CD4-positive, alpha-beta T cell treated with Interferon alpha-2 for 1 hour (primary cell): ENCODE measurements around the gene GPR32.

Experiments
- DNase-seq, 2 donors: peaks; one replicate each; pipeline ENCODE4 v3.0.0-alpha.2; 2020 to 2022

Gene GPR32

DNA sequence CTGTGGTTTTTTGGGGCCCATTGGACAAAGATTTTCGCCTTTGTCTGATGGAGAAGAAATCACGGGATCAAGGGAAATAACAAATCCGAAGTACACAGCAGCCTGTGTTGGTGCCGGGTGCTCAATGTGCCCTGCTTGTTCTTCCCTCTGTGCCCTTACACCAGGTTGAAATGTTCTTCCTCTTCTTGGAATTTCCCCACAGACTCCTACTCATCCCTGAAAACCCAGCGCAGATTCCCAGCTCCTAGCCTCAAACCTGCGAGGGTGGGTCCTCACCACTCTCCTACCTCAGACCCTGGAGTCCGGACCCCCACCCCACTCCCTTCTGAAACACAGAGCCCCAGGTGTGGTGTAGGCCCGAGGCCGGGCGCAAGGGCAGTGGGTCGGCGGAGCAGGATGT, 15.1 kb downstream of the GPR32 start:
- no peak for DNase-seq

DNA sequence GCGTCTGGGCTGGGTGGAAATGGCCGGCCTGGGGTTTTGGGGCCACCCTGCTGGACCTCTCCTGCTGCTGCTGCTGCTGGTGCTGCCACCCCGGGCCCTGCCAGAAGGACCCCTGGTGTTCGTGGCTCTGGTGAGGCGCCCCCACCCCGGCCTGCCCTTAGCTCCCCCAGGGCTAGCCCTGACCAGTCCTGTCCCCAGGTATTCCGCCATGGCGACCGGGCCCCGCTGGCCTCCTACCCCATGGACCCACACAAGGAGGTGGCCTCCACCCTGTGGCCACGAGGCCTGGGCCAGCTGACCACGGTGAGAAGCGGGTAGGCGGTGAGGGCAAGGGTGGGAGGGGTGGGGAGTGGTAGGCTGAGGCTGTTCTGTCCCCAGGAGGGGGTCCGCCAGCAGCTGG, 20.1 kb downstream of the GPR32 start, which contains the start of gene ACP4:
Gene ACP4, plus strand, starts transcription at position 20 of the 400 bp plus-strand sequence. Its CDS starts 0 bp downstream, at position 20.
- DNase-seq = no peak

DNA sequence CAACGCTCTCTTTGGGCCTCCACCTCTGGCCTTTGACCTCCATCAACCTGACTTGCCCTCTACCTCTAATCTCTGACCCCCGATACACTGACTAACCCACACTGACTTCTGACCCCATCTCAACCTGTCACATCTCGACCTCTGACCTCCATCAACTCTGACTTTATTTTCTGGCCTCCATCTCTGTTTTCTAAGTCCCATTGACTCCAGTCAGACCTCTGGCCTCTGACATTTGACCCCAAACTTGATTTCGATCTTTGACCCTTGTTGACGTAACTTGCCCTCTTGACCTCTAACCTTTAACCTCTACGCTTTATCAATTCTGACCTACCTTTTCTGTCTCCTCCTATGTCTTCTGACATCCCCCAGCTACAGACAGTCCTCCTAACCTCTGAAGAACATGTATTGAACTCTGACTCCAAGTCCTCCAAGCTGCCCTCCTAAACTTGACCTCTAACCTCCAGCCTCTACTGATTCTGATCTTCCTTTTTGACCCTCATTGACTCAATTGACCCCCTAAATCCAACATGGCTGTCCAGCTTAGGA, 20.7 kb downstream of the GPR32 start:
- DNase-seq = no peak

DNA sequence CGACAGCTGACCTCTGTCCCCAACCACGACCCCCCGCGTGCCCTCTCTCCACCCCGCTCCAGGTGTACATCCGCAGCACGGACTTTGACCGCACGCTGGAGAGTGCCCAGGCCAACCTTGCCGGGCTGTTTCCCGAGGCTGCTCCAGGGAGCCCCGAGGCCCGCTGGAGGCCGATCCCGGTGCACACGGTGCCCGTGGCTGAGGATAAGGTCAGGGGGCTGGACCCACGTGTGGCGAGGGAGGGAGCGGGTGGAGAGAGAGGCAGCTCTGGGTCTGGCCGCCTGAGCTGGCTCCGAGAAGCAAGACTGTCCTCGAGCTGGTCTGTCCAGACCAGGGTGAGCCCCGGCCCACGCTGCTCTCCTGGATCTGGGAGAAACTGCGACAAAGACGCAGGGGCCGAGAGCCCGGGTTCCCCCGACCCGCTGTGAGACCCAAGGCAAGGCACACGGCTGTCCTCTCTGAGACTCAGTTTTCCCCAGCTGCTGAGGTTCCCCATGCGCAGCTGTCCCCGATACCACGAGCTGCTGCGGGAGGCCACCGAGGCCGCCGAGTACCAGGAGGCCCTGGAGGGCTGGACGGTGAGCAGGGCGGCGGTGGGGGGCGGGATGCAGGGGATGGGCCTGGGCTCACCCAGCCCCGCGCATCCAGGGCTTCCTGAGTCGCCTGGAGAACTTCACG, 21.5 kb downstream of the GPR32 start:
- no peak for DNase-seq

DNA sequence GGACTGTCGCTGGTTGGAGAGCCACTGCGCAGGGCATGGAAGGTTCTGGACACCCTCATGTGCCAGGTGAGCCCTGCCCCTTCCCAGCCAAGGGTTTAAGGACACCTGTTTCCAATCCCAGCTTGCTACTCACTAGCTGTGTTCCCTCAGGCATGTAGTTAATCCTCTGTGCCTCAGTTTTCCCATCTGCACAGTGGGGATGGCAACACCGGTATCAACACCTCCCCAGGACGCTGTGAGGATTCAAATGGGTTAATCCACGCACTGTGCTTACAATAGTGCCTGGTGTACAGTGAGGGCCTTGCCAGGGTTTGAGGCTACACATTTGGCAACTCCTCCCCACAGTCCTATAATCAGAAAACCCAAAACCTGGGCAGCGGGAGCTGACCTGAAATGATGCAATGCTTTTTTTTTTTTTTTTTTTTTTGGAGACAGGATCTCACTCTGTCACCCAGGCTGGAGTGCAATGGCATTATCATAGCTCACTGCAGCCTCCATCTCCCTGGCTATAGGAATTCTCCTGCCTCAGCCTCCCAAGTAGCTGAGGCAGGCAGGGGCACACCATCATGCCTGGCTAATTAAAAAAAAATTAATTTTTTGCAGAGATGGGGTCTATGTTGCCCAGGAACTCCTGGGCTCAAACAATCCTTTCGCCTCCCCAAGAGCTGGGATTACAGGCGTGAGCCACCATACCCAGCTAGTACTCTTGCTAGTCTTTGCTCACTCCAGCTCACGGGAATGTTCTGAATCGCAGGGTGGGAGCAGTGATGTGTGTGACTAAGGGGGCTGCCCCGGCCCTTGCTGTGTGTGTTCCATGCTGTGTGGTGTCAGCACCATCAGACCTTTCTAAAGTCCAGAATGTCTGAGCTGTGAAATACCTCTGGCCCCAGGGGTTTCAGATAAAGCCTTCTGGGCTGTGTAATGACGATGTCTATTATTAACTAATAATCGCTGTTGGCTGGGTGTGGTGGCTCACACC, 22.3 kb downstream of the GPR32 start:
- no peak for DNase-seq

DNA sequence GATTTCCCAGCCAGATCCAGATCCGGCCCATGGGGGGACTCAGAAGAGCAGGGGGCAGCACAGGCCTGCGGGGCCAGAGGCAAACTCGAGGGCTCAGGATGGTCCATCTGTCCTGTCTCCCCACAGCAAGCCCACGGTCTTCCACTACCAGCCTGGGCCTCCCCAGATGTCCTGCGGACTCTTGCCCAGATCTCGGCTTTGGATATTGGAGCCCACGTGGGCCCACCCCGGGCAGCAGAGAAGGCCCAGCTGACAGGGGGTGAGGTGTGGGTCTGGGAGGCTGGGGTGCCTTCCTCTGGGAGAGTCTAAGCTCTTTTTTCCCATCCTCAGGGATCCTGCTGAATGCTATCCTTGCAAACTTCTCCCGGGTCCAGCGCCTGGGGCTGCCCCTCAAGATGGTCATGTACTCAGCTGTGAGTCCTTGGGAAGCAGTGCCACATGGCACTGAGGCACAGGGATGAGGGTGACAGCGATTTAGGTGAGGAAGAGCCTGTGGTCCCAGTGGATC, 23.3 kb downstream of the GPR32 start:
- DNase-seq = no peak

DNA sequence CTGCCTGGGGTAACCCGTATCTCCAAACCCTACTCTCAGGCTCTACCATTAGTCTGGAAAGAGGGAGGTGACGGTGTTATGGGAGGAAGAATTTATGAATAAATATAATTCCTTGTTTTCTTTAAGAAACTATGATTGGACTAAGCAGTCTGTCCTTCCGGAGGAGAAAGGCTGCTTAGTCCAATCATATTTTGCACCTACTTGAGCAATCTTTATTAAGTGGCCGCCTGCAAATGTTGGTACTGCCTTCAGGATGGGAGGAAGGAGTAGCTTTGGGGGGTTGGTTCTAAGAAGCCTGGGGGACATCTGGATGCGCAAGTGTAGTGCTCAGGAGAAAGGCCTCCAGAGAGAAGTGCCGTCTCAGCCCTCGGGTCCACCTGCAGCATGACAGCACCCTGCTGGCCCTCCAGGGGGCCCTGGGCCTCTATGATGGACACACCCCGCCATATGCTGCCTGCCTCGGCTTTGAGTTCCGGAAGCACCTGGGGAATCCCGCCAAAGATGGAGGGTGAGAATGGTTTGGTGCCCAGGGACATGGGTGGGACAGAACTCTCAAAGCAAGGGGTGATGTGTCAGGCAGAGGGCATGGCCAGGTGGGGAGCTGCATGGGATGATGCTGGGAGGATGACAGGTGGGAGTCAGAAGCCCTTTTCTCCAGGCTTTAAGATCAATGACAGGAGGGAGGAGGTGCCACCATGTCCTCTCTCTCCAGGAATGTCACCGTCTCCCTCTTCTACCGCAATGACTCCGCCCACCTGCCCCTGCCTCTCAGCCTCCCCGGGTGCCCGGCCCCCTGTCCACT, 24.0 kb downstream of the GPR32 start:
- DNase-seq = no peak

DNA sequence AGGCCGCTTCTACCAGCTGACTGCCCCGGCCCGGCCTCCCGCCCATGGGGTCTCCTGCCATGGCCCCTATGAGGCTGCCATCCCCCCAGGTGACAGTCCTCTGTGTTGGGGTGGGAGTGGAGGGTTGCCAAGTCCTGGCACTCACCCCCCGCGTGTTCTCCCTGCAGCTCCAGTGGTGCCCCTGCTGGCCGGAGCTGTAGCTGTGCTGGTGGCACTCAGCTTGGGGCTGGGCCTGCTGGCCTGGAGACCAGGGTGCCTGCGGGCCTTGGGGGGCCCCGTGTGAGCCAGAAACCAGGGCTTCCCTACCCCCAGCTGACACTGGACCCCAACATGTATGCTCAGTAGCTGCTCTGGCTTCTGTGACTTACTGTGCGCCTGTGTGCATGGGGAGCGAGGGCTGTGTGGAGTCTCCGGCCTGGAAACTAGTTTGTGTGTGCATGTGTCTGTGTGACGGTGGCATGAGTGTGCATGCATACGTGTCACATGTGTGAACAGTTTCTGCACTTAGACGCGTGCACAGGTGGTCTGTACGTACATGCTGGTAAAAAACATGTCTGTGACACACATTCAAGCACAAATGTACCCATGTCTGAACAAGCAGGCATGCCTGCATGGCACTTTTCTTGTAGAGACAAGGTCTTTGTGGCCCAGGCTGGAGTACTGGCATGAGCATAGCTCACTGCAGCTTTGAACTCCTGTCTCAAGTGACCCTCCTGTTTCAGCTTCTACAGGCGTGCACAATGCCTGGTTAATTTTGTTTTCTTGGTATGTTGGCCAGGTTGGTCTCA, 24.8 kb downstream of the GPR32 start:
- no peak for DNase-seq

DNA sequence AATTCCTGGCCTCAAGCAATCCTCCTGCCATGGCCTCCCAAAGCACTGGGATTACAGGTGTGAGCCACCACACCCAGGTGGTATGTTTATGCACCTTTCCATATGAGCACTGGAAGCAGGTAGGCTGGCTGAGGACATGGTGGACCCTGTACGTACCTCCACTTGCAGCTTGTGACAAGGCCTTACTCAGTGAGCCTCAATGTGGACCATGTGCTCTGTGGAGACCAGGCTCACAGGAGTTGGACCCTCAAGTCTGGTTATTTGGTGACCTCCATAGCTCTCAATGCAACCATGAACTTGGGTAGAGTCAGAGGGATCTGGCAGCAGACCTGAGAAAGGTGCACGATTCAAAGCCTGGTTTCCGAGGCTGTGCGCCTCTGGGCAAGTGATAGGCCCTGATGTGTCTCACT, 25.4 kb downstream of the GPR32 start:
- no peak for DNase-seq

DNA sequence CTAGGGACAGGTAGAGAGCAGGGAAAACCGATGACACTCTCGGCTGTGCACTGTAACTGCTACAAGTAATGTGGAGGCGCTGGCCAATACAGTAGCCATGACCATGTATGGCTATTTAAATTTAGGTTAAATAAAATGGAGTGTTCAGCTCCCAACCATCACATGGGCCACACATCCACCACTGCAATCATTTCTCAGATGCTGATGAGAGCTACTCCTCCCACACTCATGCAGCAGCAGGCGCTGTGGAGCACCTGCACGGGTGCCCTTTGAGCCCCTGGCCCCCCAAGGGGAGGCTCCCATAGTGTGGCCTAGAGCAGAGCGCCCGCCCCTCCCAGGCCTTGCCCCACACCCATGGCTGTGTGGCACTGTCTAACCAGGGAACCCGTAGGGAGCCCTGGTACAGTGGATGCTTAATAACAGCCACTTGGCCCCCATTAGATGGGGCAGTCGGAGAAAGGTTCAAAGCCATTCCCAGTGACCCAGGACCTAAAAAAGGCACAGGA, 25.9 kb downstream of the GPR32 start:
- DNase-seq = no peak

DNA sequence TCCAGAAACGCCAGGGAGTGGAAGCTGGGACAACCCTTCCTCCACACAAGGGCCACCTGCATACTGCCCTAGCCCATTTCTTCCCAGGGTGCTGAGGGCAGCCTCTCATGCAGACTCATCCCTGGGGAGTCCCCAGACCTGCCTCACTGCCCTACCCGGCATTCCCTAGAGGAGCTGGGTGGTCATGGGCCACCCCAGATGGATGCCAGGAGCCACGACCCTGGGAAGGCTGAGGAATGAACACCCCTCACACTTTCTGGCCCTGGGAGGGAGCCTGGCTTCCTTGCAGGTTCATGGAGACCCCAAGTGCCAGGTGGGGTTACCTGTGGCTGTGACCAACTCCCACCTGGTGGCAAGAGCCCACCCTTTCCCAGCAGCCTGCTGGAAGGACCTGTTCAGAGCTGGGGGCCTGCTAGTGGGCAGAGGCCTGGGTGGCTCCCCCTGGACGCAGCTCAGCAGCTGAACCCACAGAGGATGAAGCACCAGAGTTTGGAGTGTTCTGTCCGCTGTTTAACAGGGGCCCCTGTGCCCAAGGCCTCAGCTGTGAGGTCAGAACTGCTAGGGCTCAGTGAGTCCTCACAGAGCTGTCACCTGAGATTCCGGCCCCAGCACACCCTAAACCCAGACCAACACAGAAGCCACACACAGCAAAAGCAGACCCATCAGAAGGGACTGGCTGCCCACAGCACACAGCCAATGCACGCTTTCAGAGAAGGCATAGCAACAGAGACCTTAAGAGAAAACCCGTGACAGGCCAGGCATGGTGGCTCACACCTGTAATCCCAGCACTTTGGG, 26.6 kb downstream of the GPR32 start:
- no peak for DNase-seq

DNA sequence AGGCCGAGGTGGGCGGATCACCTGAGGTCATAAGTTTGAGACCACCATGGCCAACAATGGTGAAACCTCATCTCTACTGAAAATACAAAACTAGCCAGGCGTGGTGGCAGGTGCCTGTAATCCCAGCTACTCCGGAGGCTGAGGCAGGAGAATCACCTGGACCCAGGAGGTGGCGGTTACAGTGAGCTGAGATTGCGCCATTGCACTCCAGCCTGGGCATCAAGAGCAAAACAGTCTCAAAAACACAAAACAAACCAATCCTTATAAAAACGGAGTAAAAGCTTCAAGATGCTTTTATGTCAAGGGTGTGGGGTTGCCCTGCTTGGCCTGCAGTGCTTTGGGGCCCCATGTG, 27.1 kb downstream of the GPR32 start:
- no peak for DNase-seq

DNA sequence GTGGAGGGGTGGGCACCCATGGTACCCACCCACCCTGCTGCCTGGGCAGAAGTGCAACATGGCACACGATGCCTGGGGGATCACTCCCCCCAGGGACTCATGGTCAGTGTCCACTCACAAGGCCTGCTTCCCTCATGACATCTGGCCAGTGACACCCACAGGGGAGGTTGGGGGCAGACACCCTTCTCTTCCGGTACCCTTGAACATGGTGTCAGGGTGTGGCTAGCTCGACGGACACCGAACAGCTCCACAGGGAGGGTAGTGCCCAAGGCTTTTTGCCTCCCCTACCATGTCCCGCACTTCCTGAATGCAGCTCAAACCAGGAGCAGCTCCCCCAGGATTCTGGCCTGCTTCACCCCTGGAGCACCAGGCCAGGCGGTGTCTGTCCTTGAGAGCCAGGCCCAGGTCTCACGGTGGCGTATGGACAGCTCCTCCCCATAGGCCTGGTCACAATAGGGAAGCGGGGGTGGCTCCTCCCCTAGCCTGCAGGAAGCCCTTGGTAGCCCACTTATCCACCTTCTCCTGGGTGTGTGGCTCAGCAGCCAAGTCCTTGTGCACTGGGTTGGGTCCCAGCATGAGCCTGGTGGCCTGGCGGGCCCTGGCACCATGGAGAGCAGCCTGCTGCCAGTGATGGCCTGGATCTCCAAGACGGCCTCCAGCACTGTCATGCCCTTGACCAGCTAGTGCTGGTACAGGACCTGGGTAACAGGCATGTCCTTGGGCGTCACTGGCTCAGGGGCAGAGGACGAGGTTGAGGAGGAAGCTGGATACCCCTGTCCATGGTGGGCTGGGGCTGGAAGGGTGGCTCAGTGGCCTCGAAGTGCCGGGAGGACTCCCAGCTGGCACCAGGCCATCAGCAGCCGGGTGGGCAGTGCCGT, 27.8 kb downstream of the GPR32 start:
- no peak for DNase-seq

DNA sequence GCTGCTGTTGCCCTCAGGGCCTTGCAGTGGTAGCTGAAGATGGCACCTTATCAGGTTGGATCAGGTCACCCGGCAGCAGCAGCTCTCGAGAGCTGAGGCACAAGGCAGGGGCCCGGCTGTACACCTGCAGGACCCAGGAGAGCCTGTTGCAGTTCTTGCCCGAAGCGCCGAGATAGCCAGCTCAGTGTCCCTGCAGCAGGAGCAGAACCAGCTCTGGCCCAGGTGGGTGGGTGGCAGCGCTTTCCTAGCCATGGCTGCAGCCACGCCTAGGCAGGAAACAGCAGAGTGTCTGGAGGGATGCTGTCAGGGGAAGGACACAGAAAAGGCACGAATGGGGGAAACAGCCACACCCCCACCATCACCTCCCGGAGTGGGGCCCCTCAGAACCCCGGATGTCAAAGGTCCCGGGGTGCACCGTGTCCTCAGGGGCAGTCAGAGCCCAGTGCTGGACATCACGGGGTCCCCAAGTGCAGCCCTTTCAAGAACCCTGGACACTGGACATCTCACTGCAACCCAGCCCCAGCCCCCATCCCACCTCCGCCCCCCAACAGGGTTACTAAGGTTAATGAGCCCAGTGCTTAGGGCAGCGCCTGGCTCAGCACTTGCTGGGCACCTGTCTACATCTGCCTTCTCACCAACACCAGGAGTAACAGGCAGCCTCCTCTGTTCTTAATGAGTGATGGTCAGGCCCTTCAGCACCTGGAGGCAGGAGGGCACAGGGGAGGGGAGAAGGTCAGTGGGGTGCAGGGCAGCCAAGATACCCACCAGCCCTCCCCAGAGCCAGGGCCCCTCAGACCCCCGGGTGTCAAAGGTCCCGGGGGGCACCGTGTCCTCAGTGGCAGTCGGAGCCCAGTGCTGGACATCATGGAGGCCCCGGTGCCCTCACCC, 28.6 kb downstream of the GPR32 start:
- no peak for DNase-seq

DNA sequence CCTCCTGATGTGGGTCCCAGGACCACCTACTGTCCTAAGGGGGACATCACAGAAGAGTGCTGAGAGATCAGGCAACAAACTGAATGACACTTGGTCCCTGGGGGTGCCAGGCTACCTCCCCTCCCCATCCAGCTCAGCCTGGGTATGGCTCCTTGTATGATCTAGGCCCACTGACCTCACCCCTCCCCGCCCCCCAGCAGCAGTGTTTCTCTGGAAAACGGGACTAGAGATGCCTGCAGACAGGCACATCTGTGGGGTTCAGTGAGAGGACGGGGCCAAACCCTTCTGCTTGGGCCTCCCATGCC, 29.2 kb downstream of the GPR32 start:
- DNase-seq = no peak

DNA sequence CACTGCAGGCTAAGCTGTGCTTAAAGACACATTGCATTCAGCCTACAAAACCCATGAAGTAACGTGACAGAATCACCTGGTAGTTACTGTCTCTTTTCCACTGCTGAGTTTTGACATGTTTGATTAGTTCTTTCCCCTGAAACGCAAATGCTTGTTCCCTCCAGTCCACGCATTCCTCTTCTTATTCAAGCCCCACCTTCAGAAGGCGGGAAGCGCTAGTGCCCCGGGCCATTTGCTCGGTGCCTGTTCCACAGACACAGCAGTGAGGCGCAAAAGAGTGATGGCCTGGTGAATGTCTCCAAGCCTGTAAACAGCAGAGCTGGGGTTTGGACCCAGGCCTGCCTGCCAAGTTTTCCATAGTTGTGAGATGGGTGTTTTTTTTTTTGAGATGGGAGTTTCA, 30.8 kb downstream of the GPR32 start:
- no peak for DNase-seq

DNA sequence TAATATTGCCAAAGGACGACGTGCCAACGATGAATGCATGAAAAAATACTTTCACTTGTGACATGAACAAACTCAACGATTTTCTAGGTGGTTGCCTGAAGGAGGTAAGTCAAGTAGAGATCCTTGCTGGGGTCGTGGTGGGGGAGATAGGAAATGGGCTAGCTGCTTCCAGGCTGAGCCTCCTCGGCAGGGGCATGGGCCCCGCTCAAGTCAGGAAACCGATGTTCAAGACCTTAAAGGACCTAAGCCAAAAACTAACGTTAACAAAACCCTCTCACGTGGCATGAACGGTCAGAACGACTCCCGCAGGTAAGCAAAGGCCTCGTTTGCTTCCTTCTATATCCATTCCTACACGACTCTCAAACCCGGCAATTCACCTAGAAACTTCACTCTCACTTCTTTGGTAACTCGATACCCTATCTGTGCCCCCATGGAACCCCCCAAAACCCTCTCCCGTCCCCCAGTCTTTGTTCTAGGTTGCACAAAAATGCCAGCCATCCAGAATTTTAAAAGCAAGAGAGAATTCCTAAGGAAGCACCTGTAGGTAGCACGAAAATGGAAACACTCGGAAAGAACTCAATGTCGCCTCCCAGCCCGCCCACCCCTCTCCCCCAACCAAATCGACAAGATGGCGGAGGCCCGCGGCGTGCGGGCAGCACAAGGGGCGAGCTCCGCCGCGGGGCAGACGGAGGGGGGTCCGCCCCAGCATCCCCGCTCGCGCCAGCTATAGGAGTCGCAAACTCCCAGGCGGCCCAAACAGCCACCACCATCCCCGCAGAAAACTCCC, 33.6 kb downstream of the GPR32 start:
- DNase-seq = peak in 1 of 2 donors; percentile 36
